ENCODE data around the gene TIMP3.

The TIMP3 gene

DNA sequence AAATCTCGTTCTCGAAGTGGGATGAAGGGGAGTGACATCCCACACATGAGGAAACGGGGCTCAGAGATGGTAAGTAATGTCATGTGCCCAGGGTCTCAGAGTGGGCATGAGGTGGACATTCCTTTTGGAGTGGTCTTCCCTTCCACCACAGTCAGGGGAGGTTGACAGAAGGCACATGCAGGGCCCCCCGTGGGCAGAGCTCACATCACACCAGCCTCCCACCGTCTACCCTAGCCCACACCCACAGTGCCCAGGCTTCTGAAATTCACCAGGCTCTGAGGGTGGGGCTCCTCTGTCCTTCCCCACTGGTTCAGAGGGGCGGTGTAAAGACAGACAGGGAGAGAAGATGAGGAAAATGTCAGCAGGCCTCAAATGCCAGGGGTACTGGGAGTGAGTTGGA lies 41.1 kb upstream of the TIMP3 start:
- no peak overlapping the region for H3K4me3 ChIP-seq (ENCODE audit: low read length)
- no peak for DNase-seq (ENCODE audit: low read depth)
- TF ChIP-seq, protein P1, sequence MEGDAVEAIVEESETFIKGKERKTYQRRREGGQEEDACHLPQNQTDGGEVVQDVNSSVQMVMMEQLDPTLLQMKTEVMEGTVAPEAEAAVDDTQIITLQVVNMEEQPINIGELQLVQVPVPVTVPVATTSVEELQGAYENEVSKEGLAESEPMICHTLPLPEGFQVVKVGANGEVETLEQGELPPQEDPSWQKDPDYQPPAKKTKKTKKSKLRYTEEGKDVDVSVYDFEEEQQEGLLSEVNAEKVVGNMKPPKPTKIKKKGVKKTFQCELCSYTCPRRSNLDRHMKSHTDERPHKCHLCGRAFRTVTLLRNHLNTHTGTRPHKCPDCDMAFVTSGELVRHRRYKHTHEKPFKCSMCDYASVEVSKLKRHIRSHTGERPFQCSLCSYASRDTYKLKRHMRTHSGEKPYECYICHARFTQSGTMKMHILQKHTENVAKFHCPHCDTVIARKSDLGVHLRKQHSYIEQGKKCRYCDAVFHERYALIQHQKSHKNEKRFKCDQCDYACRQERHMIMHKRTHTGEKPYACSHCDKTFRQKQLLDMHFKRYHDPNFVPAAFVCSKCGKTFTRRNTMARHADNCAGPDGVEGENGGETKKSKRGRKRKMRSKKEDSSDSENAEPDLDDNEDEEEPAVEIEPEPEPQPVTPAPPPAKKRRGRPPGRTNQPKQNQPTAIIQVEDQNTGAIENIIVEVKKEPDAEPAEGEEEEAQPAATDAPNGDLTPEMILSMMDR (conservative IDR thresholded peaks at IDR 0.05; ENCODE audit: low read depth, low read length): no peak

DNA sequence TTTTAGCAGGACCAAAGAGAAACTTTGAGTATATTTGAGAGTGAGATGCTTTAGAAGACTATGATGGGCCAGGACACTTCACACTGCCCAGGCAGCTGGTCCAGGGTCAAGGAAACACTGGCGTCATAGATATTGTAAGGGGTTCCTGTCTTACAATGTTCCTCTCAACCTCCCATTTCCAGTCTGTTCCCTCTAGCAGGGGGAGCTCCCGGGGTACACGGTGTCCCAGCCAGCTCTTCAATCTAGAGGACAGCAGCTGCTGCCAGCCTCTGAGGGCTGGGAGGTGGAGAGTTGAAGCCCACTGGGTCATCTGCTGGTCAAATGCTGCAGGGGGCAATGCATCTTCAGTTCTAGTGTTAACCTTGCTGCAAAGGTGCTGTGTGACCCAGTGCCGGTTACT lies 40.7 kb upstream of the TIMP3 start:
- no peak overlapping the region for H3K4me3 ChIP-seq (ENCODE audit: low read length)
- TF ChIP-seq, protein P1 (conservative IDR thresholded peaks at IDR 0.05; ENCODE audit: low read depth, low read length): no peak
- no peak for DNase-seq (ENCODE audit: low read depth)

DNA sequence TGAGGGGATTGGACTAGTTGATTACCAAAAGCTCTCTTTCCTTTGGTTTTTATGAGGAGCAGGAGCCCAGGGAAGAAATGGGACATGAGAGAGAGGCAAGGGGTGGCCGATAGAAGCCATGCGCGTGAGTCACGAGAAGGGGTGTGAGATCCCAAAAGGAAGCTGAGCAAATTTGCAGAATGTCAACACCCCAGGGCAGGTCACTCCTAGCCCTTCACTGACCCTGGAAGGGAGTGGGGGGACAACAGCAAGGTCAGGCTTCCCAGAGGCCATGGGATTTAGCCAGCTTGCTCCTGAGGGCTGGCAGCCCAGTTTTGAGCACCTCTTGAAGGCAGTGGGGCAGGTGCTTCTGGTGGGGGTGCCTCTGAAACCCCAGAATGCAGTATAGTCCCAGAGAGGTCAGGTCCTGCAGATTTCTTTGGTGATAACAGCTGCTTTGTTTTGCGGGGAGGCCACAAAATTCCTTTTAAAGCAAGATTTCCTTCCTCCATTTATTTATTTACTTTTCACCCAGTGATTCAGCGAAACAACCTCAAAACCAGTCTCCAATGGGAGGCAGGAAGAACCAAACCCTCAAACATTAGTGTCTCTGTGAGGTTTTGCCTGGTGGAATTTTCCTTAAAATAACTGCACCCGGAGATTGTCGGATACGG lies 40.1 kb upstream of the TIMP3 start:
- TF ChIP-seq, protein P1 (conservative IDR thresholded peaks at IDR 0.05; ENCODE audit: low read depth, low read length): no peak
- DNase-seq (ENCODE audit: low read depth): no peak
- no peak overlapping the region for H3K4me3 ChIP-seq (ENCODE audit: low read length)

DNA sequence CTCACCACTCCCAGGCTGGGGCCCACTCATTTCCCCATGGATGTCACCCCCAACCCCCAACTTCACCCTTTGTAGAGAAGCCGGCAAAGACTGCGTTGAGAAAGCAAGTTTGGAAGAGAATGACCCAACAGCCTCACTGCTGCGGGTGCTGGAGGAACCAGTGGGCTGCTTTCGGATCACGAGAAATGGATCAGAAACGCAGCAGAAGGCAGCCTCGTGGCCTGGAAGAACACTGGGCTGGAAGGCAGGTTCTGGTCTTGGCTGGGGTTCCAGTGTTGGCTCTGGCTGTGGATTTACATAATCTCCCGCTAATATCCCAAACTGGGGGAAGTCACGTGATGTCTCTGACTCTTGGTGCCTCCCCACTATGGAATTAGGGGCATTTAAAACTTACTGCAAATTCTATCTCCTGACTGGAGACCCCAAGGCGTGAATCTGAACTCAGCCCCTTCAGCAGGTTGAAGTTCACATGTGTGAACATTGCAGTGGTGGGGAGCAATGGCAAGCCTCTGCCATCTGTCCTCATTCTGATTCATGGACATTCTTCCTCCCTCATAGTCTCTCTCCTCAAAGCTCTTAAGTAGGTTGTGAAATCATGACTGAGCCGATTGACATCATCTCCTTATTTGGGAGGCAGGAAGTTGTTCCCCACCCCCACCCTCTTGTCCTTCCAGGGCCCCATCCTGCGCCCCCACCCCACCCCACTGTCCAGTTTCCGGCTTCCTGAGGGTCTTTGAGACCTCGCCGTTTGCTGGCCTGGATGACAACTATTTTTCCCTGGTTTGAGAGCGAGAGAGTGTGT lies 37.0 kb upstream of the TIMP3 start:
- TF ChIP-seq, protein P1 (conservative IDR thresholded peaks at IDR 0.05; ENCODE audit: low read depth, low read length): no peak
- no peak overlapping the region for H3K4me3 ChIP-seq (ENCODE audit: low read length)
- DNase-seq (ENCODE audit: low read depth): peak; percentile 80

DNA sequence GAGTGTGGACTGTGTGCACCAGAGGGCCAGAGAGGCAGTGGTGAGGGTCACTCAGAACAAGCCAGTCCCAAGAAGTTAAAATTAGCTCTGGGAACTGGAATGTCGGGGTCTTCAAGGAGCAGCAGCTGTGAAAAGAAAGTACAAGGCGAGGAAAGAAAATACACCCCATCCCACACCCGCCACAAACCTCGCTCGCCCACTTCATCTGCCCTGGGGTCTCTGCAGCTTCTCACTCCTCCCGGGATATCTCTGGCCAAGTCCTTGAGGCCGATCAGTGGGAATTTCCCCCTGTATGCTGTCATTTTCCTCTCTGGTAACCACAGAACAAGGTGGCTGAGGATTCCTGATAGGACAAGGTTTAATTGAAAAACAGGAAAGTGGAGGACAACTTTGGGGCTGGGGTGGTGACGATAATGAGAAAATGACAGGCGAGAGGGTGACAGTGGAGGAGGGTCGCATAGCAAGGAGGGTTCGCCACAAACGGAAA lies 36.3 kb upstream of the TIMP3 start:
- TF ChIP-seq, protein P1 (conservative IDR thresholded peaks at IDR 0.05; ENCODE audit: low read depth, low read length): no peak
- no peak overlapping the region for H3K4me3 ChIP-seq (ENCODE audit: low read length)
- DNase-seq (ENCODE audit: low read depth): no peak

DNA sequence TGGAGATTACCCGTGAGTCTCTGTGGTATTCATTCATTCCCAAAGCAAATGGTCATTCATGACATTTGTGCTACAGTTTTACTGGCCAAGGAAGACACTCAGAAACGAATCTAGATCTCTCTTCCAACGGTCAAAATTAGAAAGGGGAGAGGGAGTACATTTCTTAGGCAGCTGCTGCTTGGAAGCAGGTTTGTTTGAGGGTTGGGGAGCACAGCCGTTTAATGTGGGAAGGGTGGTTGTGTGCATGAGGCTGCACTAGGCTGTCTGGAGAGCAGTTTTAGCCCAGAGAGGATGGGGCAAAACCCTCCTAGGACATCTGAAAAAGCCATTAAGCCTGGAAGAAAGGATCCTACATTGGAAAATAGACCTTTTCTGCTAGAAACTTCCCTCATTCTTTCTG lies 29.7 kb upstream of the TIMP3 start:
- H3K4me3 ChIP-seq (ENCODE audit: low read length): no peak overlapping the region
- TF ChIP-seq, protein P1 (conservative IDR thresholded peaks at IDR 0.05; ENCODE audit: low read depth, low read length): no peak
- no peak for DNase-seq (ENCODE audit: low read depth)

DNA sequence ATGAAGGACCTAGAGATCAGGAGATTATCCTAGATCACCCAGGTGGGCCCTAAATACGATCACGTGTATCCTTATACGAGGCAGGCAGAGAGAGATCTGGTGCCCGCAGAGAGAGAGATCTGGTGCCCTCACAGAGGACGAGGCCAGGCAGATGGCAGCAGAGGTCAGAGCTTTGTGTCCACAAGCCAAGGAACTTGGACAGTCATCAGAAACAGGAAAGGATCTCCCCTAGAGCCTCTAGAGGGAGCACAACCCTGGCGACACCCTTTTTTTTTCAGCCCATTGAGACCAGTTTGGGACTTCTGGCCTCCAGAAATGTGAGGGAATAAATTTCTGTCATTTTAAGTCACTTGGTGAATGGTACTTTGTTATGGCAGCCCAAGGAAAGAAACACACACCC lies 25.5 kb upstream of the TIMP3 start:
- no peak for DNase-seq (ENCODE audit: low read depth)
- TF ChIP-seq, protein P1 (conservative IDR thresholded peaks at IDR 0.05; ENCODE audit: low read depth, low read length): peak; percentile 49
- no peak overlapping the region for H3K4me3 ChIP-seq (ENCODE audit: low read length)
